ENCODE results near the gene KLHL34.

GRCh38 chrX:21661316-21661715, 3.2 kb upstream of the KLHL34 start:
- no peak for TF ChIP-seq POLR2AphosphoS5 (IDR thresholded peaks at IDR 0.05)
- TF ChIP-seq POLR2A (IDR thresholded peaks at IDR 0.05): no peak
- no peak for TF ChIP-seq CTCF (IDR thresholded peaks at IDR 0.05)
- TF ChIP-seq EP300 (IDR thresholded peaks at IDR 0.05): no peak
